IMR-90 (cell line): ENCODE results near the gene CDKAL1. TPM values are rescaled to one million over a fixed set of nuclear protein-coding genes. Genes with fewer than 3 reads are reported as not detected.

Source experiments
- ATAC-seq: fragments of 200-7000 bp; cut with Tn5 transposase; 2 replicates; pipeline ENCODE4 v1.9.1; 2020; ENCODE audit warnings: low read depth, mild to moderate bottlenecking, moderate library complexity
- BruUV-seq: library from RNA; stranded (reverse); fragments of 400-500 nt; replicated peaks from 2 replicates; lab custom pipeline; 2021; lab: Mats Ljungman, UMichigan
- CTCF ChIA-PET: fragments of 300-600 bp; formaldehyde crosslinking; extraction: SDS; loops from one replicate; lab custom pipeline; 2021; ENCODE audit warnings: antibody characterized with exemption; lab: Yijun Ruan, JAX
- POLR2A ChIA-PET: fragments of 300-600 bp; sonication (Branson Sonifier 250); formaldehyde crosslinking; loops from one replicate; lab custom pipeline; 2022; ENCODE audit warnings: antibody characterized with exemption; ENCODE audit not compliant: unreplicated experiment; lab: Charles Lee
- DNase-seq: peaks from one replicate; pipeline ENCODE4 v3.0.0; 2013
- H2AFZ ChIP-seq: replicated peaks from 2 replicates; pipeline ENCODE3; 2013; ENCODE audit warnings: low read length, mild to moderate bottlenecking; ENCODE audit not compliant: poor library complexity
- H2AK5ac ChIP-seq: 2 replicates; pipeline ENCODE4 v1.6.1; 2013; ENCODE audit warnings: low read depth, low read length, inconsistent platforms
- H2AK9ac ChIP-seq: replicated peaks from 2 replicates; pipeline ENCODE3; 2013; ENCODE audit warnings: mild to moderate bottlenecking, low read depth, low read length, moderate library complexity; ENCODE audit not compliant: poor library complexity
- H2BK120ac ChIP-seq: 2 replicates; pipeline ENCODE4 v1.6.1; 2013; ENCODE audit warnings: low read depth, low read length, inconsistent platforms
- H2BK15ac ChIP-seq: 3 replicates; pipeline ENCODE4 v1.6.1; 2013; ENCODE audit warnings: low read depth, low read length, inconsistent platforms
- H2BK20ac ChIP-seq: 2 replicates; pipeline ENCODE4 v1.6.1; 2013; ENCODE audit warnings: low read depth, mild to moderate bottlenecking, inconsistent platforms, low read length, moderate library complexity
- H2BK5ac ChIP-seq: 2 replicates; pipeline ENCODE4 v1.6.1; 2013; ENCODE audit warnings: mild to moderate bottlenecking, low read depth, low read length, inconsistent platforms; ENCODE audit not compliant: poor library complexity, severe bottlenecking
- H3K14ac ChIP-seq: replicated peaks from 2 replicates; pipeline ENCODE4 v1.6.1; 2013; ENCODE audit warnings: low read depth, low read length, inconsistent platforms
- H3K18ac ChIP-seq: 2 replicates; pipeline ENCODE4 v1.6.1; 2013; ENCODE audit warnings: low read depth, low read length, control low read depth
- H3K23ac ChIP-seq: 2 replicates; pipeline ENCODE4 v1.6.1; 2013; ENCODE audit warnings: low read depth, low read length, inconsistent platforms
- H3K27ac ChIP-seq: 2 replicates; pipeline ENCODE4 v1.5.1; 2013; ENCODE audit warnings: mild to moderate bottlenecking, control low read depth, low read length; ENCODE audit not compliant: insufficient read depth
- H3K27me3 ChIP-seq: 2 replicates; pipeline ENCODE4 v1.6.1; 2013; ENCODE audit warnings: low read length; ENCODE audit not compliant: control insufficient read depth, insufficient read depth
- H3K36me3 ChIP-seq: 2 replicates; pipeline ENCODE4 v1.6.1; 2013; ENCODE audit warnings: low read length, mixed read lengths; ENCODE audit not compliant: control insufficient read depth, insufficient read depth
- H3K4ac ChIP-seq: 2 replicates; pipeline ENCODE4 v1.6.1; 2013; ENCODE audit warnings: low read depth, low read length, inconsistent platforms
- H3K4me1 ChIP-seq: 2 replicates; pipeline ENCODE4 v1.6.1; 2013; ENCODE audit warnings: low read length, mixed read lengths; ENCODE audit not compliant: control insufficient read depth, insufficient read depth
- H3K4me2 ChIP-seq: 2 replicates; pipeline ENCODE4 v1.6.1; 2013; ENCODE audit warnings: low read depth, mild to moderate bottlenecking, control low read depth, low read length, moderate library complexity
- H3K4me3 ChIP-seq: 2 replicates; pipeline ENCODE4 v1.5.1; 2013; ENCODE audit warnings: low read depth, mild to moderate bottlenecking, control low read depth, low read length, moderate library complexity; ENCODE audit not compliant: insufficient read depth
- H3K56ac ChIP-seq: 2 replicates; pipeline ENCODE4 v1.6.1; 2013; ENCODE audit warnings: low read length, inconsistent platforms; ENCODE audit not compliant: insufficient read depth; ENCODE audit errors: extremely low read depth
- H3K79me1 ChIP-seq, 2 experiments: 2 replicates each; pipeline ENCODE4 v1.6.1; 2013; ENCODE audit warnings: low read length in 2 of 2, inconsistent platforms in 1 of 2, low read depth in 1 of 2
- H3K9ac ChIP-seq: 2 replicates; pipeline ENCODE4 v1.6.1; 2013; ENCODE audit warnings: low read depth, low read length, control low read depth
- H3K9me1 ChIP-seq: 2 replicates; pipeline ENCODE4 v1.6.1; 2013; ENCODE audit warnings: low read length, inconsistent platforms; ENCODE audit not compliant: insufficient read depth
- H3K9me3 ChIP-seq: 2 replicates; pipeline ENCODE4 v1.6.1; 2013; ENCODE audit warnings: low read length; ENCODE audit not compliant: control insufficient read depth, insufficient read depth
- H4K20me1 ChIP-seq: 2 replicates; pipeline ENCODE4 v1.6.1; 2013; ENCODE audit warnings: low read length, inconsistent platforms; ENCODE audit not compliant: insufficient read depth
- H4K5ac ChIP-seq: 2 replicates; pipeline ENCODE4 v1.6.1; 2013; ENCODE audit warnings: mild to moderate bottlenecking, low read depth, low read length, control low read depth
- H4K8ac ChIP-seq, 2 experiments: 2 replicates each; pipeline ENCODE4 v1.6.1; 2013; ENCODE audit warnings: low read depth in 2 of 2, low read length in 2 of 2, control low read depth in 1 of 2, inconsistent platforms in 1 of 2
- H4K91ac ChIP-seq: 2 replicates; pipeline ENCODE4 v1.6.1; 2013; ENCODE audit warnings: low read depth, low read length, inconsistent platforms; ENCODE audit not compliant: insufficient read depth
- MAFK ChIP-seq: IDR thresholded peaks from 2 replicates; pipeline ENCODE4 v1.6.1; 2012; ENCODE audit warnings: low read depth, low read length, improper control_type of control experiment
- RCOR1 ChIP-seq: IDR thresholded peaks from 2 replicates; pipeline ENCODE4 v1.6.1; 2012; ENCODE audit warnings: mild to moderate bottlenecking, low read length, improper control_type of control experiment; ENCODE audit not compliant: insufficient replicate concordance
- SMC3 ChIP-seq: fragments of 150-350 bp; IDR thresholded peaks from 2 replicates; pipeline ENCODE4 v1.6.1; 2016; ENCODE audit warnings: low read depth, mild to moderate bottlenecking, antibody characterized with exemption, low read length, moderate library complexity
- WGBS, 2 experiments: methylation state at CpG; one replicate each; pipeline versions ENCODE4 v1.1.5 to v1.1.7; 2013; ENCODE audit warnings: missing lambda C conversion rate in 2 of 2; ENCODE audit not compliant: insufficient read length in 1 of 2; ENCODE audit errors: extremely low coverage in 2 of 2; 5-methylcytosine and 5-hydroxymethylcytosine counted together
- dilution Hi-C: fragments of 300-500 bp; cut with HindIII; formaldehyde crosslinking; loops from one replicate; pipeline ENCODE4 v1.14.3; 2018; ENCODE audit warnings: low sequenced_read_pairs; ENCODE audit not compliant: unreplicated experiment
- in situ Hi-C: fragments of 300-500 bp; cut with MboI; formaldehyde crosslinking; loops from 3 replicates; pipeline ENCODE4 v1.14.3; 2019; ENCODE audit warnings: low sequenced_read_pairs, inconsistent platforms, mixed read lengths
- intact Hi-C: fragments of 100-400 bp; cut with micrococcal nuclease; formaldehyde crosslinking; loops from 2 replicates; pipeline ENCODE4 v1.10.0; 2022
- polyA plus RNA-seq, 3 experiments: library from polyadenylated mRNA; depleted of rRNA; stranded (reverse); fragments of >200 nt; gene quantifications; 2 replicates each; pipeline ENCODE4 v1.2.3, GENCODE V29; 2012; ENCODE audit warnings: low replicate concordance in 1 of 3
- total RNA-seq: library from RNA; depleted of rRNA; stranded (reverse); fragments of >200 nt; gene quantifications from 2 replicates; pipeline ENCODE4 v1.2.3, GENCODE V29; 2012

CDKAL1 gene
- total and polyA plus RNA-seq, 2 of the 4 experiments (the other 2 are of a cell fraction) = 3.7 to 13.1 TPM

GRCh38 chr6:21159465-21159864 lies 625.2 kb downstream of the CDKAL1 start:
- H3K9me1 ChIP-seq = peaks cover 2% of the 10 kb centered on the region; the same call in 1 of the 2 replicates
- intact Hi-C loops (no loop called here), dilution Hi-C loops (no loop called here), in situ Hi-C loops (no loop called here)
- no peak for TF ChIP-seq RCOR1
- TF ChIP-seq SMC3 = no peak
- TF ChIP-seq MAFK = no peak
- H2BK120ac ChIP-seq = no peak overlapping the region
- H4K5ac ChIP-seq = no peak overlapping the region
- H2BK5ac ChIP-seq = no peak overlapping the region
- no peaks in the 10 kb centered on the region for H3K27me3 ChIP-seq
- ChIA-PET POLR2A (no interaction called here), CTCF (no interaction called here)
- no peak overlapping the region for H4K8ac ChIP-seq
- H2BK20ac ChIP-seq = no peak overlapping the region
- no peak overlapping the region for H3K4ac ChIP-seq
- DNase-seq (no peak), ATAC-seq (no peak)
- no peaks in the 10 kb centered on the region for H4K20me1 ChIP-seq
- 100% methylated on average over 2 of the region's 3 CpGs; no CpG with 5 or more reads in 1 of the 2 experiments for WGBS, 2 experiments
- H3K36me3 ChIP-seq = no peaks in the 10 kb centered on the region
- H2BK15ac ChIP-seq = no peak overlapping the region
- no peak overlapping the region for H2AFZ ChIP-seq
- no peaks in the 10 kb centered on the region for H3K9me3 ChIP-seq
- H3K56ac ChIP-seq = no peak overlapping the region
- no peak overlapping the region for H2AK9ac ChIP-seq
- no peak overlapping the region for H3K9ac ChIP-seq
- no peak overlapping the region for H3K14ac ChIP-seq
- H4K91ac ChIP-seq = no peak overlapping the region
- H3K4me3 ChIP-seq = no peak overlapping the region
- BruUV-seq = no TSS peak
- H3K23ac ChIP-seq = no peak overlapping the region
- H3K4me2 ChIP-seq = no peak overlapping the region
- H3K79me1 ChIP-seq = no peaks in the 10 kb centered on the region
- no peak overlapping the region for H3K18ac ChIP-seq
- H2AK5ac ChIP-seq = no peak overlapping the region; the same call in 1 of the 2 replicates
- peaks cover 6% of the 10 kb centered on the region for H3K4me1 ChIP-seq
- H3K27ac ChIP-seq = no peak overlapping the region
